ENCODE data around the gene RBM46.

Gene RBM46

GRCh38 chr4:154741922-154742850 is 38.9 kb upstream of the RBM46 start:
- Histone ChIP-seq H3K27me3 (ENCODE audit: insufficient read depth, low read depth) (no peaks in the 10 kb centered on the region), H3K4me3 (IDR thresholded peaks at IDR 0.05; ENCODE audit: insufficient read depth, low read depth, low read length) (no peak overlapping the region), H3K36me3 (ENCODE audit: insufficient read depth) (no peaks in the 10 kb centered on the region), H3K9ac (no peak overlapping the region), H3K4me1 (ENCODE audit: low read depth, poor library complexity, severe bottlenecking) (no peaks in the 10 kb centered on the region), H3K4me2 (no peak overlapping the region), H3K27ac (no peak overlapping the region), H3K79me2 (ENCODE audit: insufficient read depth, low read depth) (no peaks in the 10 kb centered on the region), H2AFZ (ENCODE audit: low read depth) (no peak overlapping the region), H4K20me1 (ENCODE audit: insufficient read depth) (no peaks in the 10 kb centered on the region)
- no peak for TF ChIP-seq CTCF (conservative IDR thresholded peaks at IDR 0.05; ENCODE audit: low read depth, low read length)

- peak within 1 kb of the TSS; percentile 72 for H2AFZ ChIP-seq (ENCODE audit: low read depth)
- H4K20me1 ChIP-seq (ENCODE audit: insufficient read depth), result no peaks in the 10 kb centered on the region
- no peak within 1 kb of the TSS for H3K9ac ChIP-seq
- H3K4me3 ChIP-seq (IDR thresholded peaks at IDR 0.05; ENCODE audit: insufficient read depth, low read depth, low read length), result no peak within 1 kb of the TSS
- no peaks in the 10 kb centered on the region for H3K79me2 ChIP-seq (ENCODE audit: insufficient read depth, low read depth)
- H3K4me1 ChIP-seq (ENCODE audit: low read depth, poor library complexity, severe bottlenecking), result no peaks in the 10 kb centered on the region
- H3K4me2 ChIP-seq, result peak within 1 kb of the TSS; percentile 16; the same call in 1 of the 2 replicates
- no peaks in the 10 kb centered on the region for H3K36me3 ChIP-seq (ENCODE audit: insufficient read depth)
- H3K27me3 ChIP-seq (ENCODE audit: insufficient read depth, low read depth), result no peaks in the 10 kb centered on the region
- no peak for TF ChIP-seq CTCF (conservative IDR thresholded peaks at IDR 0.05; ENCODE audit: low read depth, low read length)
- H3K27ac ChIP-seq, result no peak within 1 kb of the TSS
Observed at GRCh38 chr4:154743683-154744340, 37.3 kb upstream of the RBM46 start, which contains the start of gene LRAT. TSS of gene LRAT (plus strand) at chr4:154744000. CDS start at chr4:154744327, 327 bp downstream.

GRCh38 chr4:154744341-154744926 is 36.6 kb upstream of the RBM46 start:
- Histone ChIP-seq H3K4me3 (IDR thresholded peaks at IDR 0.05; ENCODE audit: insufficient read depth, low read depth, low read length) (no peak overlapping the region), H2AFZ (ENCODE audit: low read depth) (peak overlapping the region; percentile 72; the same call in 1 of the 2 replicates), H3K79me2 (ENCODE audit: insufficient read depth, low read depth) (no peaks in the 10 kb centered on the region), H3K27me3 (ENCODE audit: insufficient read depth, low read depth) (no peaks in the 10 kb centered on the region), H3K4me1 (ENCODE audit: low read depth, poor library complexity, severe bottlenecking) (no peaks in the 10 kb centered on the region), H3K9ac (no peak overlapping the region), H3K36me3 (ENCODE audit: insufficient read depth) (no peaks in the 10 kb centered on the region), H4K20me1 (ENCODE audit: insufficient read depth) (no peaks in the 10 kb centered on the region), H3K4me2 (no peak overlapping the region), H3K27ac (no peak overlapping the region)
- no peak for TF ChIP-seq CTCF (conservative IDR thresholded peaks at IDR 0.05; ENCODE audit: low read depth, low read length)

DNA sequence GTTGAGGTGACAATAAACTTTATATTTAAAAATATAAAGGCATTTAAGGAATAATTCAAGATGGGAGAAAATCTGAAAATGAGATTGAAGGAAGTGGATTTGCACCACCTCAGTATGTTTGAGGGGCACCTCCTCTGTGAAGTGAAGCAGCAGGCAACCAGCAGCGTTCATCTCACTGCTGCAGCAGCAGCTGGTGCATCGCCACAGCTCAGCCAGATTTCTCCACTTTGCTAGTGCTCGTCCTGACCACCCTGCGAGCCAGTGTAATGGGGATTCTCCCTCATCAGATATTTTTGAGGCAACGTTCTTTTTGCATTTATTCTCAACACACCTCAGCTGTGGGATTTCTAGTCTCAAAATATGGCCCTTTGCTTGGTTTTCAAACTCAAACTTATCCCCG is 23.4 kb upstream of the RBM46 start:
- Histone ChIP-seq H3K4me2 (no peak overlapping the region), H4K20me1 (ENCODE audit: insufficient read depth) (no peaks in the 10 kb centered on the region), H3K4me3 (IDR thresholded peaks at IDR 0.05; ENCODE audit: insufficient read depth, low read depth, low read length) (no peak overlapping the region), H3K9ac (no peak overlapping the region), H2AFZ (ENCODE audit: low read depth) (no peak overlapping the region), H3K4me1 (ENCODE audit: low read depth, poor library complexity, severe bottlenecking) (no peaks in the 10 kb centered on the region), H3K27ac (no peak overlapping the region), H3K79me2 (ENCODE audit: insufficient read depth, low read depth) (no peaks in the 10 kb centered on the region), H3K27me3 (ENCODE audit: insufficient read depth, low read depth) (no peaks in the 10 kb centered on the region), H3K36me3 (ENCODE audit: insufficient read depth) (no peaks in the 10 kb centered on the region)
- TF ChIP-seq CTCF (conservative IDR thresholded peaks at IDR 0.05; ENCODE audit: low read depth, low read length), result no peak
